Measurements from ENCODE around the gene HRH1.

GRCh38 chr3:11246663-11246970, 92.3 kb downstream of the HRH1 start:
- TF ChIP-seq POLR2AphosphoS5 (IDR thresholded peaks at IDR 0.05; ENCODE audit: low read depth, low read length), result no peak
- TF ChIP-seq POLR2A (IDR thresholded peaks at IDR 0.05; ENCODE audit: low read depth, low read length), result no peak
